A549 (cell line): ENCODE data around the gene LENG1. TPM values are rescaled to one million over a fixed set of nuclear protein-coding genes. Genes with fewer than 3 reads are reported as not detected.

Experiments used
- ATAC-seq, 2 experiments: fragments of 200-7000 bp in 1 of 2; fragments of >200 bp in 1 of 2; cut with Nextera tagmentation in 1 of 2; cut with Tn5 transposase in 1 of 2; 3 replicates each; pipeline versions ENCODE4 v1.8.0 to v1.9.1; 2018 to 2020; ENCODE audit warnings: mild to moderate bottlenecking in 1 of 2, moderate library complexity in 1 of 2
- CTCF ChIA-PET: fragments of 300-600 bp; sonication (Branson Sonifier 250); formaldehyde crosslinking; extraction: SDS; loops from one replicate; lab custom pipeline; 2021; ENCODE audit warnings: antibody characterized with exemption, inconsistent platforms; lab: Yijun Ruan, JAX
- POLR2A ChIA-PET: fragments of 350-600 bp; formaldehyde crosslinking; extraction: SDS; loops from one replicate; lab custom pipeline; 2021; ENCODE audit warnings: antibody characterized with exemption, inconsistent platforms; lab: Yijun Ruan, JAX
- DNase-seq, 2 experiments: peaks; one replicate each; pipeline versions ENCODE4 v3.0.0 to v3.0.0-alpha.2; 2011 to 2016; ENCODE audit warnings: low read depth in 1 of 2, low spot score in 1 of 2
- FAIRE-seq: peaks from 2 replicates; lab custom pipeline; 2011; peaks lifted over from hg19 to GRCh38; lab: Jason Lieb, UNC
- H3K27ac ChIP-seq, 2 experiments: fragments of >200 bp; sonication (Bioruptor Twin); formaldehyde crosslinking; 3 replicates each; pipeline ENCODE4 v1.5.1; 2016 to 2017
- H3K4me1 ChIP-seq: fragments of >200 bp; sonication (Bioruptor Twin); formaldehyde crosslinking; 3 replicates; pipeline ENCODE4 v1.6.1; 2016
- H3K4me2 ChIP-seq: fragments of >200 bp; sonication (Bioruptor Twin); formaldehyde crosslinking; 3 replicates; pipeline ENCODE4 v1.6.1; 2016
- H3K4me3 ChIP-seq: fragments of >200 bp; sonication (Bioruptor Twin); formaldehyde crosslinking; 3 replicates; pipeline ENCODE4 v1.5.1; 2016
- H3K9me3 ChIP-seq: fragments of >200 bp; sonication (Bioruptor Twin); formaldehyde crosslinking; 3 replicates; pipeline ENCODE4 v1.6.1; 2016
- CBX8 ChIP-seq: fragments of 200-600 bp; sonication (generic); IDR thresholded peaks from 2 replicates; pipeline ENCODE4 v1.6.1; 2016
- CEBPB ChIP-seq, 2 experiments: fragments of >200 bp in 1 of 2; sonication (Bioruptor Twin) in 1 of 2; formaldehyde crosslinking in 1 of 2; IDR thresholded peaks; 2 replicates each; pipeline ENCODE4 v1.6.1; 2012 to 2016
- EHMT2 ChIP-seq: fragments of 200-600 bp; sonication (generic); IDR thresholded peaks from 2 replicates; pipeline ENCODE4 v1.6.1; 2016; ENCODE audit warnings: antibody characterized with exemption, low read depth, mild to moderate bottlenecking, moderate library complexity
- FOSB ChIP-seq: fragments of 250-450 bp; sonication (Bioruptor Pico); IDR thresholded peaks from 2 replicates; pipeline ENCODE4 v1.5.0; 2020; ENCODE audit warnings: mild to moderate bottlenecking, moderate library complexity
- FOSL2 ChIP-seq, 2 experiments: fragments of 450-650 bp in 1 of 2; fragments of >200 bp in 1 of 2; sonication (Bioruptor Twin) in 1 of 2; formaldehyde crosslinking; IDR thresholded peaks; 2 replicates each; pipeline versions ENCODE4 v1.5.0 to v1.6.1; 2016 to 2020; ENCODE audit warnings: mild to moderate bottlenecking in 1 of 2, moderate library complexity in 1 of 2
- HEYL ChIP-seq: fragments of 250-450 bp; sonication (Bioruptor Pico); IDR thresholded peaks from 2 replicates; pipeline ENCODE4 v1.8.0; 2021; ENCODE audit warnings: mild to moderate bottlenecking, moderate library complexity
- HMGXB4 ChIP-seq: fragments of 250-450 bp; sonication (Bioruptor Pico); IDR thresholded peaks from 2 replicates; pipeline ENCODE4 v1.5.0; 2021; ENCODE audit warnings: mild to moderate bottlenecking, moderate library complexity, borderline replicate concordance
- HOXB13 ChIP-seq: fragments of 250-450 bp; sonication (Bioruptor Pico); IDR thresholded peaks from 2 replicates; pipeline ENCODE4 v1.5.0; 2020; ENCODE audit warnings: low read depth, mild to moderate bottlenecking, moderate library complexity
- JUN ChIP-seq, 2 experiments: fragments of >200 bp; sonication (Bioruptor Twin); formaldehyde crosslinking; IDR thresholded peaks; 2 replicates in 1 of 2; 3 replicates in 1 of 2; pipeline ENCODE4 v1.6.1; 2016 to 2017
- MAZ ChIP-seq: fragments of 150-350 bp; IDR thresholded peaks from 2 replicates; pipeline ENCODE4 v1.6.1; 2014; ENCODE audit warnings: antibody characterized with exemption, low read depth, low read length, borderline replicate concordance
- MYC ChIP-seq: IDR thresholded peaks from 2 replicates; pipeline ENCODE4 v1.6.1; 2012; ENCODE audit warnings: mild to moderate bottlenecking, inconsistent platforms, low read length, improper control_type of control experiment, borderline replicate concordance
- PHF8 ChIP-seq: fragments of 200-600 bp; sonication (generic); IDR thresholded peaks from 2 replicates; pipeline ENCODE4 v1.6.1; 2016; ENCODE audit warnings: low read depth, mild to moderate bottlenecking, antibody characterized with exemption, moderate library complexity, borderline replicate concordance
- POLR2A ChIP-seq: IDR thresholded peaks from 2 replicates; pipeline ENCODE4 v1.6.1; 2012; ENCODE audit warnings: mild to moderate bottlenecking, low read length
- POLR2AphosphoS2 ChIP-seq: conservative IDR thresholded peaks from 2 replicates; pipeline ENCODE4 v1.6.1; 2012; ENCODE audit warnings: low read length, improper control_type of control experiment, inconsistent platforms
- RAD21 ChIP-seq, 2 experiments: fragments of >200 bp in 1 of 2; sonication (Bioruptor Twin) in 1 of 2; formaldehyde crosslinking in 1 of 2; IDR thresholded peaks in 1 of 2; conservative IDR thresholded peaks in 1 of 2; 2 replicates in 1 of 2; 3 replicates in 1 of 2; pipeline ENCODE4 v1.6.1; 2012 to 2018; ENCODE audit warnings: inconsistent platforms in 1 of 2
- RARB ChIP-seq: fragments of 250-450 bp; sonication (Bioruptor Pico); IDR thresholded peaks from 2 replicates; pipeline ENCODE4 v1.8.0; 2021; ENCODE audit warnings: mild to moderate bottlenecking, moderate library complexity
- SMC3 ChIP-seq: fragments of >200 bp; sonication (Bioruptor Twin); formaldehyde crosslinking; IDR thresholded peaks from 3 replicates; pipeline ENCODE4 v1.6.1; 2018; ENCODE audit warnings: inconsistent platforms
- TP53 ChIP-seq: fragments of 250-450 bp; sonication (Bioruptor Pico); IDR thresholded peaks from 2 replicates; pipeline ENCODE4 v1.5.0; 2021; ENCODE audit warnings: mild to moderate bottlenecking, moderate library complexity
- ZC3H11A ChIP-seq: fragments of 450-650 bp; IDR thresholded peaks from 2 replicates; pipeline ENCODE4 v1.6.1; 2014; ENCODE audit warnings: antibody characterized with exemption, mild to moderate bottlenecking
- WGBS: methylation state at CpG from one replicate; pipeline ENCODE4 v1.1.6; 2017; ENCODE audit errors: missing lambda C conversion rate; 5-methylcytosine and 5-hydroxymethylcytosine counted together
- polyA plus RNA-seq, 4 experiments: library from polyadenylated mRNA; depleted of rRNA in 3 of 4; stranded (reverse); fragments of >200 nt; fragmentation: RNase III in 1 of 4; extraction: RNeasy Plus Mini Kit Qiagen cat#74134 plus additional on column Dnase treatment in 1 of 4; gene quantifications; 2 replicates in 3 of 4; 3 replicates in 1 of 4; pipeline ENCODE4 v1.2.3, GENCODE V29; 2011 to 2017
- TF ChIP-seq, protein P1 (sequence below): fragments of >200 bp; sonication (Bioruptor Twin); formaldehyde crosslinking; IDR thresholded peaks from 3 replicates; pipeline ENCODE4 v1.5.1; 2016
- TF ChIP-seq, protein P2 (sequence below): fragments of >200 bp; sonication (Bioruptor Twin); formaldehyde crosslinking; IDR thresholded peaks from 2 replicates; pipeline ENCODE4 v1.6.1; 2016
- TF ChIP-seq, protein P3 (sequence below): IDR thresholded peaks from 2 replicates; pipeline ENCODE4 v1.6.1; 2012; ENCODE audit warnings: low read depth, borderline replicate concordance

Gene LENG1
- polyA plus RNA-seq, 2 of the 4 experiments (the other 2 are of a cell fraction): 13.3 to 13.8 TPM

DNA sequence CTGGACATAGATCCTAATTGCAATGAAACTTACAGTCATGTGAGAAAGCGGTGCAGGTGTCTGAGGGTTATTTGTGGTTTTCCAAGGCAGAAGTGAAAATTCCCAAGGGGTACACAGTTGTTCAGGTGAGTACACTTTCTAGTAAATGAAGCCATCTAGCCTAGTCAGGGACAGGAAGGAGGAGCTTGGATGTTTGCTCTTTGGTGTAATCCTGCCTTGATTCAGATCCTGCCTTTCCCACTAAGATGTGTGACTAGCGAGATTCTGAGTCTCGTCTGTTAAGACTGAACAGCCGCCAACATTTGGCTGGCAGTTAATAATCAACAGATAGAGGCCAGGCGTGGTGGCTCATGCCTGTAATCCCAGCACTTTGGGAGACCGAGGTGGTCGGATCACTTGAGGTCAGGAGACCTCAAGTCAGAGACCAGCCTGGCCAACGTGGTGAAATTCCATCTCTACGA, 43.7 kb upstream of the LENG1 start:
- WGBS: 19% methylated on average over 9 of the region's 9 CpGs
- no peak for TF ChIP-seq TP53
- TF ChIP-seq FOSB (CRISPR knock-in tag): peak; percentile 23; the same call in 1 of the 2 replicates
- TF ChIP-seq POLR2A: no peak
- TF ChIP-seq MAZ: no peak
- no peak for TF ChIP-seq HOXB13 (CRISPR knock-in tag)
- CTCF ChIA-PET: interaction anchor here (0.5 to 1.8 kb wide), 5 partner anchors 10 to 341 kb away, joined by 3 to 7 read pairs (median 3); no protein-coding TSS in a partner anchor
- H3K4me1 ChIP-seq: peaks cover 67% of the 10 kb centered on the region
- FAIRE-seq (no peak), DNase-seq (peak in 1 of 2 experiments; percentile 49), ATAC-seq (no peak)
- POLR2A ChIA-PET: interaction anchor here (1.2 to 5.8 kb wide), 2 partner anchors 13 to 66 kb away, joined by 3 to 132 read pairs; partner anchors contain the start of genes CNOT3, MBOAT7 and TSEN34
- no peaks in the 10 kb centered on the region for H3K9me3 ChIP-seq
- H3K4me2 ChIP-seq: peak overlapping the region; percentile 93
- peak overlapping the region; percentile 92 to 97 for H3K27ac ChIP-seq
- peak overlapping the region; percentile 95 for H3K4me3 ChIP-seq

DNA sequence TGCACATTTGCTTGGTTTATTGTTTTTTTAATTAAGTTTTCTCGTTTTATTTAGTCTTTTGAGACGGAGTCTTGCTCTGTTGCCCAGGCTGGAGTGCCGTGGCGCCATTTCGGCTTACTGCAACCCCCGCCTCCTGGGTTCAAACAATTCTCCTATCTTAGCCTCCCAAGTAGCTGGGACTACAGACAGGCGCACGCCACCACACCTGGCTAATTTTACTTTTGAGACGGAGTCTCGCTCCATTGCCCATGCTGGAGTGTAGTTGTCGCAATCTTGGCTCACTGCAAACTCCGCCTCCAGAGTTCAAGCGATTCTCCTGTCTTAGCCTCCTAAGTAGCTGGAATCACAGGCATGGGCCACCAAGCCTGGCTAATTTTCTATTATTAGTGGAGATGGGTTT, 42.5 kb upstream of the LENG1 start:
- no peak for TF ChIP-seq JUN (IDR thresholded peaks at IDR 0.05)
- no peak for TF ChIP-seq PHF8
- TF ChIP-seq, protein P1, sequence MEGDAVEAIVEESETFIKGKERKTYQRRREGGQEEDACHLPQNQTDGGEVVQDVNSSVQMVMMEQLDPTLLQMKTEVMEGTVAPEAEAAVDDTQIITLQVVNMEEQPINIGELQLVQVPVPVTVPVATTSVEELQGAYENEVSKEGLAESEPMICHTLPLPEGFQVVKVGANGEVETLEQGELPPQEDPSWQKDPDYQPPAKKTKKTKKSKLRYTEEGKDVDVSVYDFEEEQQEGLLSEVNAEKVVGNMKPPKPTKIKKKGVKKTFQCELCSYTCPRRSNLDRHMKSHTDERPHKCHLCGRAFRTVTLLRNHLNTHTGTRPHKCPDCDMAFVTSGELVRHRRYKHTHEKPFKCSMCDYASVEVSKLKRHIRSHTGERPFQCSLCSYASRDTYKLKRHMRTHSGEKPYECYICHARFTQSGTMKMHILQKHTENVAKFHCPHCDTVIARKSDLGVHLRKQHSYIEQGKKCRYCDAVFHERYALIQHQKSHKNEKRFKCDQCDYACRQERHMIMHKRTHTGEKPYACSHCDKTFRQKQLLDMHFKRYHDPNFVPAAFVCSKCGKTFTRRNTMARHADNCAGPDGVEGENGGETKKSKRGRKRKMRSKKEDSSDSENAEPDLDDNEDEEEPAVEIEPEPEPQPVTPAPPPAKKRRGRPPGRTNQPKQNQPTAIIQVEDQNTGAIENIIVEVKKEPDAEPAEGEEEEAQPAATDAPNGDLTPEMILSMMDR: no peak
- no peak for TF ChIP-seq SMC3
- peak in 1 of 2 experiments; percentile 44; a peak in 1 of 4 replicates for TF ChIP-seq CEBPB (IDR thresholded peaks at IDR 0.05)
- TF ChIP-seq RAD21 (conservative IDR thresholded peaks at IDR 0.05 in 1 of 2, IDR thresholded peaks at IDR 0.05 in 1 of 2): no peak
- TF ChIP-seq FOSB (CRISPR knock-in tag): 0 out of 2 replicates have a peak, but pooled peaks have one; percentile 7
- TF ChIP-seq, protein P2, sequence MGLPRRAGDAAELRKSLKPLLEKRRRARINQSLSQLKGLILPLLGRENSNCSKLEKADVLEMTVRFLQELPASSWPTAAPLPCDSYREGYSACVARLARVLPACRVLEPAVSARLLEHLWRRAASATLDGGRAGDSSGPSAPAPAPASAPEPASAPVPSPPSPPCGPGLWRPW: no peak
- no peak for FAIRE-seq
- ATAC-seq: no peak
- no peaks in the 10 kb centered on the region for H3K9me3 ChIP-seq
- DNase-seq: no peak
- H3K4me1 ChIP-seq: peaks cover 55% of the 10 kb centered on the region
- 33% methylated on average over 13 of the region's 13 CpGs for WGBS
- ChIA-PET POLR2A (interaction anchor here (1.2 to 5.8 kb wide), 2 partner anchors 12 to 65 kb away, joined by 3 to 132 read pairs; partner anchors contain the start of genes CNOT3, MBOAT7 and TSEN34), CTCF (interaction anchor here (1.8 kb wide), 1 partner anchor 33 kb away, joined by 7 read pairs; no protein-coding TSS in a partner anchor)
- peak overlapping the region; percentile 93 for H3K4me2 ChIP-seq
- H3K4me3 ChIP-seq: peak overlapping the region; percentile 95
- H3K27ac ChIP-seq: peak overlapping the region; percentile 92 to 97

DNA sequence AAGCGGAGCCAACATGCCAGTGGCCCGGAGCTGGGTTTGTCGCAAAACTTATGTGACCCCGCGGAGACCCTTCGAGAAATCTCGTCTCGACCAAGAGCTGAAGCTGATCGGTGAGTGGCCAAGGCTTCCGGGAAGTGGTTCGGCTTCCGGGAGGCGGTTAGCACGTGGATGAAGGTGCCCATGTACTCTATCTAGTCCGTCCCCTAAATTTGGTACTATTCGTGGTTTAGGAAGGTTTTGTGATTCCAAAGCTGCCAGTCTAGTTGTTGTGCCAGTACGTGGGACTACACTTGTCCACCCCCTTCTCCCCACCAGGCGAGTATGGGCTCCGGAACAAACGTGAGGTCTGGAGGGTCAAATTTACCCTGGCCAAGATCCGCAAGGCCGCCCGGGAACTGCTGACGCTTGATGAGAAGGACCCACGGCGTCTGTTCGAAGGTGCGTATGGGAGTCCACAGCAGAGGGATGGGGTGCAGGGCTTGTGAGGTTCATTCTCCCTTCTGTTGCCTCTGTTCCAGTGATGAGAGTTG, 41.7 kb upstream of the LENG1 start:
- ATAC-seq (peak; percentile 1; a peak in 3 of 6 replicates), FAIRE-seq (peak; percentile 18), DNase-seq (no peak)
- Histone ChIP-seq H3K27ac (peak overlapping the region; percentile 92 to 97), H3K4me2 (peak overlapping the region; percentile 93), H3K4me1 (peaks cover 48% of the 10 kb centered on the region), H3K9me3 (no peaks in the 10 kb centered on the region), H3K4me3 (peak overlapping the region; percentile 95)
- ChIA-PET CTCF (interaction anchor here (1.4 kb wide), 1 partner anchor 32 kb away, joined by 4 read pairs; no protein-coding TSS in a partner anchor), POLR2A (interaction anchor here (0.5 to 5.8 kb wide), 8 partner anchors 9 to 98 kb away, joined by 3 to 132 read pairs (median 6); partner anchors contain the start of genes CNOT3, LENG1, MBOAT7 and TSEN34)
- WGBS: 5% methylated on average over 24 of the region's 28 CpGs
- TF ChIP-seq HMGXB4: peak; percentile 73; the same call in 1 of the 2 replicates
- TF ChIP-seq FOSL2 (IDR thresholded peaks at IDR 0.05): no peak
- TF ChIP-seq FOSL2 (CRISPR knock-in tag; IDR thresholded peaks at IDR 0.05): no peak
- TF ChIP-seq RARB: peak; percentile 81
- TF ChIP-seq EHMT2: no peak
- TF ChIP-seq HEYL (CRISPR knock-in tag): no peak
- no peak for TF ChIP-seq JUN (IDR thresholded peaks at IDR 0.05)
- TF ChIP-seq MYC: 0 out of 2 replicates have a peak, but pooled peaks have one; percentile 30
- TF ChIP-seq POLR2AphosphoS2: no peak; the same call in none of the 2 replicates
- TF ChIP-seq FOSB (CRISPR knock-in tag): no peak
- TF ChIP-seq CBX8: no peak
- 0 out of 2 replicates have a peak, but pooled peaks have one; percentile 61 for TF ChIP-seq TP53
- 0 out of 2 replicates have a peak, but pooled peaks have one; percentile 1 for TF ChIP-seq ZC3H11A
- TF ChIP-seq, protein P3, sequence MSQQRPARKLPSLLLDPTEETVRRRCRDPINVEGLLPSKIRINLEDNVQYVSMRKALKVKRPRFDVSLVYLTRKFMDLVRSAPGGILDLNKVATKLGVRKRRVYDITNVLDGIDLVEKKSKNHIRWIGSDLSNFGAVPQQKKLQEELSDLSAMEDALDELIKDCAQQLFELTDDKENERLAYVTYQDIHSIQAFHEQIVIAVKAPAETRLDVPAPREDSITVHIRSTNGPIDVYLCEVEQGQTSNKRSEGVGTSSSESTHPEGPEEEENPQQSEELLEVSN: peak; percentile 32; the same call in 1 of the 2 replicates
